GM23338 (cell line): Measurements from ENCODE around the gene TGFBR1.

Experiments
- CREB1 ChIP-seq: fragments of 250-450 bp; sonication (Bioruptor Pico); IDR thresholded peaks from 2 replicates; pipeline ENCODE4 v1.5.0; 2020; ENCODE audit warnings: low read depth, mild to moderate bottlenecking, moderate library complexity
- ETS1 ChIP-seq: IDR thresholded peaks from 2 replicates; pipeline ENCODE4 v1.6.1; 2016; ENCODE audit warnings: antibody characterized with exemption
- EZH2 ChIP-seq: fragments of 200-600 bp; sonication (generic); IDR thresholded peaks from one replicate; pipeline ENCODE4 v1.8.0; 2017; ENCODE audit warnings: antibody characterized with exemption, mild to moderate bottlenecking, low read depth; ENCODE audit not compliant: unreplicated experiment
- EZH2phosphoT487 ChIP-seq: fragments of 200-600 bp; sonication (generic); IDR thresholded peaks from one replicate; pipeline ENCODE4 v1.8.1; 2018; ENCODE audit warnings: antibody characterized with exemption; ENCODE audit not compliant: unreplicated experiment
- JUNB ChIP-seq: IDR thresholded peaks from one replicate; pipeline ENCODE4 v1.6.1; 2016; ENCODE audit warnings: antibody characterized with exemption; ENCODE audit not compliant: unreplicated experiment
- NANOG ChIP-seq: IDR thresholded peaks from 2 replicates; pipeline ENCODE4 v1.6.1; 2016; ENCODE audit warnings: antibody characterized with exemption, borderline replicate concordance
- POLR2AphosphoS5 ChIP-seq: IDR thresholded peaks from 2 replicates; pipeline ENCODE4 v1.6.1; 2016; ENCODE audit warnings: antibody characterized with exemption, low read depth
- STAT1 ChIP-seq: IDR thresholded peaks from one replicate; pipeline ENCODE4 v1.6.1; 2016; ENCODE audit warnings: antibody characterized with exemption; ENCODE audit not compliant: unreplicated experiment
- ZNF114 ChIP-seq: fragments of 250-450 bp; sonication (Bioruptor Pico); IDR thresholded peaks from 2 replicates; pipeline ENCODE4 v1.5.0; 2020; ENCODE audit warnings: mild to moderate bottlenecking, moderate library complexity
- ZNF331 ChIP-seq: fragments of 250-450 bp; sonication (Bioruptor Pico); IDR thresholded peaks from 2 replicates; pipeline ENCODE4 v1.5.0; 2020; ENCODE audit warnings: low read depth, mild to moderate bottlenecking, moderate library complexity
- TF ChIP-seq, protein P1 (sequence below), 2 experiments: fragments of 200-600 bp in 1 of 2; sonication (generic) in 1 of 2; conservative IDR thresholded peaks; 2 replicates each; pipeline versions ENCODE4 v1.5.1 to v1.6.1; 2016 to 2017; ENCODE audit warnings: antibody characterized with exemption in 2 of 2, low read depth in 2 of 2, mild to moderate bottlenecking in 2 of 2, moderate library complexity in 1 of 2
- TF ChIP-seq, protein P2 (sequence below): IDR thresholded peaks from one replicate; pipeline ENCODE4 v1.6.1; 2018; ENCODE audit warnings: antibody characterized with exemption; ENCODE audit not compliant: unreplicated experiment
- TF ChIP-seq, protein P3 (sequence below): fragments of 250-450 bp; sonication (Bioruptor Pico); IDR thresholded peaks from 2 replicates; pipeline ENCODE4 v1.5.0; 2020; ENCODE audit warnings: mild to moderate bottlenecking, moderate library complexity

GRCh38 chr9:99139868-99140267, 35.0 kb downstream of the TGFBR1 start:
- TF ChIP-seq, protein P1, sequence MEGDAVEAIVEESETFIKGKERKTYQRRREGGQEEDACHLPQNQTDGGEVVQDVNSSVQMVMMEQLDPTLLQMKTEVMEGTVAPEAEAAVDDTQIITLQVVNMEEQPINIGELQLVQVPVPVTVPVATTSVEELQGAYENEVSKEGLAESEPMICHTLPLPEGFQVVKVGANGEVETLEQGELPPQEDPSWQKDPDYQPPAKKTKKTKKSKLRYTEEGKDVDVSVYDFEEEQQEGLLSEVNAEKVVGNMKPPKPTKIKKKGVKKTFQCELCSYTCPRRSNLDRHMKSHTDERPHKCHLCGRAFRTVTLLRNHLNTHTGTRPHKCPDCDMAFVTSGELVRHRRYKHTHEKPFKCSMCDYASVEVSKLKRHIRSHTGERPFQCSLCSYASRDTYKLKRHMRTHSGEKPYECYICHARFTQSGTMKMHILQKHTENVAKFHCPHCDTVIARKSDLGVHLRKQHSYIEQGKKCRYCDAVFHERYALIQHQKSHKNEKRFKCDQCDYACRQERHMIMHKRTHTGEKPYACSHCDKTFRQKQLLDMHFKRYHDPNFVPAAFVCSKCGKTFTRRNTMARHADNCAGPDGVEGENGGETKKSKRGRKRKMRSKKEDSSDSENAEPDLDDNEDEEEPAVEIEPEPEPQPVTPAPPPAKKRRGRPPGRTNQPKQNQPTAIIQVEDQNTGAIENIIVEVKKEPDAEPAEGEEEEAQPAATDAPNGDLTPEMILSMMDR (conservative IDR thresholded peaks at IDR 0.05; ENCODE audit: low read depth in 2 of 2), result no peak
- no peak for TF ChIP-seq EZH2phosphoT487
- TF ChIP-seq CREB1, result no peak
- TF ChIP-seq EZH2, result no peak
- TF ChIP-seq, protein P2, sequence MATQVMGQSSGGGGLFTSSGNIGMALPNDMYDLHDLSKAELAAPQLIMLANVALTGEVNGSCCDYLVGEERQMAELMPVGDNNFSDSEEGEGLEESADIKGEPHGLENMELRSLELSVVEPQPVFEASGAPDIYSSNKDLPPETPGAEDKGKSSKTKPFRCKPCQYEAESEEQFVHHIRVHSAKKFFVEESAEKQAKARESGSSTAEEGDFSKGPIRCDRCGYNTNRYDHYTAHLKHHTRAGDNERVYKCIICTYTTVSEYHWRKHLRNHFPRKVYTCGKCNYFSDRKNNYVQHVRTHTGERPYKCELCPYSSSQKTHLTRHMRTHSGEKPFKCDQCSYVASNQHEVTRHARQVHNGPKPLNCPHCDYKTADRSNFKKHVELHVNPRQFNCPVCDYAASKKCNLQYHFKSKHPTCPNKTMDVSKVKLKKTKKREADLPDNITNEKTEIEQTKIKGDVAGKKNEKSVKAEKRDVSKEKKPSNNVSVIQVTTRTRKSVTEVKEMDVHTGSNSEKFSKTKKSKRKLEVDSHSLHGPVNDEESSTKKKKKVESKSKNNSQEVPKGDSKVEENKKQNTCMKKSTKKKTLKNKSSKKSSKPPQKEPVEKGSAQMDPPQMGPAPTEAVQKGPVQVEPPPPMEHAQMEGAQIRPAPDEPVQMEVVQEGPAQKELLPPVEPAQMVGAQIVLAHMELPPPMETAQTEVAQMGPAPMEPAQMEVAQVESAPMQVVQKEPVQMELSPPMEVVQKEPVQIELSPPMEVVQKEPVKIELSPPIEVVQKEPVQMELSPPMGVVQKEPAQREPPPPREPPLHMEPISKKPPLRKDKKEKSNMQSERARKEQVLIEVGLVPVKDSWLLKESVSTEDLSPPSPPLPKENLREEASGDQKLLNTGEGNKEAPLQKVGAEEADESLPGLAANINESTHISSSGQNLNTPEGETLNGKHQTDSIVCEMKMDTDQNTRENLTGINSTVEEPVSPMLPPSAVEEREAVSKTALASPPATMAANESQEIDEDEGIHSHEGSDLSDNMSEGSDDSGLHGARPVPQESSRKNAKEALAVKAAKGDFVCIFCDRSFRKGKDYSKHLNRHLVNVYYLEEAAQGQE, result no peak
- no peak for TF ChIP-seq POLR2AphosphoS5
- TF ChIP-seq ZNF331 (CRISPR knock-in tag), result no peak
- no peak for TF ChIP-seq JUNB
- TF ChIP-seq NANOG, result no peak
- TF ChIP-seq, protein P3, sequence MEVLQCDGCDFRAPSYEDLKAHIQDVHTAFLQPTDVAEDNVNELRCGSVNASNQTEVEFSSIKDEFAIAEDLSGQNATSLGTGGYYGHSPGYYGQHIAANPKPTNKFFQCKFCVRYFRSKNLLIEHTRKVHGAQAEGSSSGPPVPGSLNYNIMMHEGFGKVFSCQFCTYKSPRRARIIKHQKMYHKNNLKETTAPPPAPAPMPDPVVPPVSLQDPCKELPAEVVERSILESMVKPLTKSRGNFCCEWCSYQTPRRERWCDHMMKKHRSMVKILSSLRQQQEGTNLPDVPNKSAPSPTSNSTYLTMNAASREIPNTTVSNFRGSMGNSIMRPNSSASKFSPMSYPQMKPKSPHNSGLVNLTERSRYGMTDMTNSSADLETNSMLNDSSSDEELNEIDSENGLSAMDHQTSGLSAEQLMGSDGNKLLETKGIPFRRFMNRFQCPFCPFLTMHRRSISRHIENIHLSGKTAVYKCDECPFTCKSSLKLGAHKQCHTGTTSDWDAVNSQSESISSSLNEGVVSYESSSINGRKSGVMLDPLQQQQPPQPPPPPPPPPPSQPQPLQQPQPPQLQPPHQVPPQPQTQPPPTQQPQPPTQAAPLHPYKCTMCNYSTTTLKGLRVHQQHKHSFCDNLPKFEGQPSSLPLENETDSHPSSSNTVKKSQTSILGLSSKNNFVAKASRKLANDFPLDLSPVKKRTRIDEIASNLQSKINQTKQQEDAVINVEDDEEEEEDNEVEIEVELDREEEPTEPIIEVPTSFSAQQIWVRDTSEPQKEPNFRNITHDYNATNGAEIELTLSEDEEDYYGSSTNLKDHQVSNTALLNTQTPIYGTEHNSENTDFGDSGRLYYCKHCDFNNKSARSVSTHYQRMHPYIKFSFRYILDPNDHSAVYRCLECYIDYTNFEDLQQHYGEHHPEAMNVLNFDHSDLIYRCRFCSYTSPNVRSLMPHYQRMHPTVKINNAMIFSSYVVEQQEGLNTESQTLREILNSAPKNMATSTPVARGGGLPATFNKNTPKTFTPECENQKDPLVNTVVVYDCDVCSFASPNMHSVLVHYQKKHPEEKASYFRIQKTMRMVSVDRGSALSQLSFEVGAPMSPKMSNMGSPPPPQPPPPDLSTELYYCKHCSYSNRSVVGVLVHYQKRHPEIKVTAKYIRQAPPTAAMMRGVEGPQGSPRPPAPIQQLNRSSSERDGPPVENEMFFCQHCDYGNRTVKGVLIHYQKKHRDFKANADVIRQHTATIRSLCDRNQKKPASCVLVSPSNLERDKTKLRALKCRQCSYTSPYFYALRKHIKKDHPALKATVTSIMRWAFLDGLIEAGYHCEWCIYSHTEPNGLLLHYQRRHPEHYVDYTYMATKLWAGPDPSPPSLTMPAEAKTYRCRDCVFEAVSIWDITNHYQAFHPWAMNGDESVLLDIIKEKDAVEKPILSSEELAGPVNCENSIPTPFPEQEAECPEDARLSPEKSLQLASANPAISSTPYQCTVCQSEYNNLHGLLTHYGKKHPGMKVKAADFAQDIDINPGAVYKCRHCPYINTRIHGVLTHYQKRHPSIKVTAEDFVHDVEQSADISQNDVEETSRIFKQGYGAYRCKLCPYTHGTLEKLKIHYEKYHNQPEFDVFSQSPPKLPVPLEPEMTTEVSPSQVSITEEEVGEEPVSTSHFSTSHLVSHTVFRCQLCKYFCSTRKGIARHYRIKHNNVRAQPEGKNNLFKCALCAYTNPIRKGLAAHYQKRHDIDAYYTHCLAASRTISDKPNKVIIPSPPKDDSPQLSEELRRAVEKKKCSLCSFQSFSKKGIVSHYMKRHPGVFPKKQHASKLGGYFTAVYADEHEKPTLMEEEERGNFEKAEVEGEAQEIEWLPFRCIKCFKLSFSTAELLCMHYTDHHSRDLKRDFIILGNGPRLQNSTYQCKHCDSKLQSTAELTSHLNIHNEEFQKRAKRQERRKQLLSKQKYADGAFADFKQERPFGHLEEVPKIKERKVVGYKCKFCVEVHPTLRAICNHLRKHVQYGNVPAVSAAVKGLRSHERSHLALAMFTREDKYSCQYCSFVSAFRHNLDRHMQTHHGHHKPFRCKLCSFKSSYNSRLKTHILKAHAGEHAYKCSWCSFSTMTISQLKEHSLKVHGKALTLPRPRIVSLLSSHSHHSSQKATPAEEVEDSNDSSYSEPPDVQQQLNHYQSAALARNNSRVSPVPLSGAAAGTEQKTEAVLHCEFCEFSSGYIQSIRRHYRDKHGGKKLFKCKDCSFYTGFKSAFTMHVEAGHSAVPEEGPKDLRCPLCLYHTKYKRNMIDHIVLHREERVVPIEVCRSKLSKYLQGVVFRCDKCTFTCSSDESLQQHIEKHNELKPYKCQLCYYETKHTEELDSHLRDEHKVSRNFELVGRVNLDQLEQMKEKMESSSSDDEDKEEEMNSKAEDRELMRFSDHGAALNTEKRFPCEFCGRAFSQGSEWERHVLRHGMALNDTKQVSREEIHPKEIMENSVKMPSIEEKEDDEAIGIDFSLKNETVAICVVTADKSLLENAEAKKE (CRISPR knock-in tag), result no peak
- TF ChIP-seq ETS1, result no peak
- no peak for TF ChIP-seq ZNF114 (CRISPR knock-in tag)
- TF ChIP-seq STAT1, result no peak
